Mesendoderm (in vitro differentiated cells): Measurements from ENCODE around the gene EGR1.

Experiments
- DNase-seq: peaks from one replicate; pipeline ENCODE4 v3.0.0; 2013
- H2AK5ac ChIP-seq: 2 replicates; pipeline ENCODE4 v1.6.1; 2013; ENCODE audit warnings: low read length, inconsistent platforms
- H2BK120ac ChIP-seq: 2 replicates; pipeline ENCODE4 v1.6.1; 2013; ENCODE audit warnings: low read depth, mild to moderate bottlenecking, low read length, moderate library complexity, mixed read lengths
- H2BK15ac ChIP-seq: replicated peaks from 2 replicates; pipeline ENCODE4 v1.6.1; 2013; ENCODE audit warnings: low read depth, mild to moderate bottlenecking, moderate library complexity
- H2BK5ac ChIP-seq: 2 replicates; pipeline ENCODE4 v1.6.1; 2013; ENCODE audit warnings: low read length, inconsistent platforms
- H3K18ac ChIP-seq: 2 replicates; pipeline ENCODE4 v1.6.1; 2013; ENCODE audit warnings: mild to moderate bottlenecking, low read length, mixed read lengths
- H3K23ac ChIP-seq: one replicate; pipeline ENCODE4 v1.6.1; 2013; ENCODE audit warnings: low read length
- H3K27ac ChIP-seq: 2 replicates; pipeline ENCODE4 v1.5.1; 2013; ENCODE audit warnings: low read depth, mild to moderate bottlenecking, inconsistent platforms, low read length, moderate library complexity
- H3K27me3 ChIP-seq: 2 replicates; pipeline ENCODE4 v1.6.1; 2013; ENCODE audit warnings: low read length, control low read depth, mild to moderate bottlenecking, inconsistent platforms; ENCODE audit not compliant: insufficient read depth, poor library complexity
- H3K36me3 ChIP-seq: 2 replicates; pipeline ENCODE4 v1.6.1; 2013; ENCODE audit warnings: low read length, inconsistent platforms; ENCODE audit not compliant: control insufficient read depth, insufficient read depth
- H3K4ac ChIP-seq: one replicate; pipeline ENCODE4 v1.6.1; 2013; ENCODE audit warnings: low read depth, mild to moderate bottlenecking, low read length, moderate library complexity
- H3K4me1 ChIP-seq: 2 replicates; pipeline ENCODE4 v1.6.1; 2013; ENCODE audit warnings: low read depth, low read length, inconsistent platforms; ENCODE audit not compliant: control insufficient read depth
- H3K4me2 ChIP-seq: 2 replicates; pipeline ENCODE4 v1.6.1; 2013; ENCODE audit warnings: low read length
- H3K4me3 ChIP-seq: 2 replicates; pipeline ENCODE4 v1.5.1; 2013; ENCODE audit warnings: mild to moderate bottlenecking, low read length
- H3K56ac ChIP-seq: one replicate; pipeline ENCODE4 v1.6.1; 2013; ENCODE audit warnings: low read length
- H3K79me1 ChIP-seq: 2 replicates; pipeline ENCODE4 v1.6.1; 2013; ENCODE audit warnings: low read length, inconsistent platforms
- H3K79me2 ChIP-seq: 2 replicates; pipeline ENCODE4 v1.6.1; 2013; ENCODE audit warnings: mild to moderate bottlenecking, low read length; ENCODE audit not compliant: control insufficient read depth, insufficient read depth
- H3K9ac ChIP-seq: 2 replicates; pipeline ENCODE4 v1.6.1; 2013; ENCODE audit warnings: low read length, inconsistent platforms
- H4K5ac ChIP-seq: one replicate; pipeline ENCODE4 v1.6.1; 2013; ENCODE audit warnings: low read length
- H4K8ac ChIP-seq: one replicate; pipeline ENCODE4 v1.6.1; 2013; ENCODE audit warnings: low read depth, mild to moderate bottlenecking, control low read depth, low read length, moderate library complexity
- WGBS: extraction: QIAGEN DNeasy Blood & Tissue Kit; methylation state at CpG from one replicate; pipeline ENCODE4 v1.1.7; 2013; ENCODE audit warnings: low lambda C conversion rate, missing lambda C conversion rate; ENCODE audit not compliant: insufficient coverage; ENCODE audit errors: extremely low coverage; 5-methylcytosine and 5-hydroxymethylcytosine counted together

The EGR1 gene

DNA sequence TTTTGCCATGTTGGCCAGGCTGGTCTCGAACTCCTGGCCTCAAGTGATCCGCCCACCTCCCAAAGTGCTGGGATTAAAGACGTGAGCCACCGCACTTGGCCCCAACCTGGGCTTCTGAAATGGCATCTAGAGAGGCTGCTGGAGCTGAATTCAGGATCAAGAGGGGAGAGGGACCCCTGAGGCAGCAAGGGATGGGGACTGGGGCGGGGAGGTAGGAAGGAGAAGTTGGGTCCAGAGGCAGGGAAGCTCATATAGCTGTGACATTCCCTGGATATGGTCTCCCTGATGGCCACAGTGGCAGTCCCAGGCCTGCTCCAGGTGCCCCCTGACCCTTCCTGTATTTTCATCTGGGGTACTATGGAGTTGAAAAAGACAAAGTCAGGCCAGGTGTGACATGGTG lies 14.3 kb upstream of the EGR1 start:
- Histone ChIP-seq H2BK15ac (no peak overlapping the region), H4K8ac (no peak overlapping the region), H3K23ac (no peak overlapping the region), H3K9ac (no peak overlapping the region), H2BK120ac (no peak overlapping the region), H3K56ac (no peak overlapping the region), H3K79me2 (no peaks in the 10 kb centered on the region), H3K36me3 (no peaks in the 10 kb centered on the region), H3K18ac (no peak overlapping the region), H3K4me3 (no peak overlapping the region), H3K4me2 (no peak overlapping the region), H4K5ac (no peak overlapping the region), H3K27ac (no peak overlapping the region), H3K4ac (no peak overlapping the region), H3K79me1 (no peaks in the 10 kb centered on the region), H2AK5ac (no peak overlapping the region), H3K4me1 (no peaks in the 10 kb centered on the region), H3K27me3 (no peaks in the 10 kb centered on the region), H2BK5ac (no peak overlapping the region)
- WGBS: no CpG with 5 or more reads among the region's 5 CpGs
- no peak for DNase-seq

DNA sequence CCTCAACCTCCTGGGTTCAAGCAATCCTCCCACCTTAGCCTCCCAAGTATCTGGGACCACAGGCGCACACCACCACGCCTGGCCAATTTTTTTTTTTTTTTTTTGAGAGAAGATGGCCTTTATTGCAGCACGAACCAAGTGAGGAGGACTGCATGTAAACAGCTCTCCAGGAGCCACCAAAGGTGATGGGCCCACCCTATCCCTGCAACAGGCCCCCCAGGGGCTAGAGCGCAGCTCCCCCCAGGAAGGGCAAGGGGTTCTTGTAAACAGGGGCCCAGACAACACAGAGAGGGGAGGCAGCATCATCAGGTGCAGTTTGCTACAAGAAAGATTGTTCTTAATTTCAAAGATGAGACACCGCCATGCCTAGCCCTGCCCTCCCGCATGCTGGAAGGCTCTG lies 12.6 kb upstream of the EGR1 start:
- no peak overlapping the region for H3K9ac ChIP-seq
- no peak overlapping the region for H2BK15ac ChIP-seq
- no peaks in the 10 kb centered on the region for H3K4me1 ChIP-seq
- no peak overlapping the region for H2AK5ac ChIP-seq
- no CpG with 5 or more reads among the region's 6 CpGs for WGBS
- H3K56ac ChIP-seq: no peak overlapping the region
- H3K4me3 ChIP-seq: no peak overlapping the region
- H4K5ac ChIP-seq: no peak overlapping the region
- no peaks in the 10 kb centered on the region for H3K79me2 ChIP-seq
- H3K27me3 ChIP-seq: no peaks in the 10 kb centered on the region
- no peaks in the 10 kb centered on the region for H3K79me1 ChIP-seq
- H3K27ac ChIP-seq: no peak overlapping the region
- H3K36me3 ChIP-seq: no peaks in the 10 kb centered on the region
- H3K4me2 ChIP-seq: no peak overlapping the region
- no peak overlapping the region for H3K18ac ChIP-seq
- DNase-seq: no peak
- H2BK5ac ChIP-seq: no peak overlapping the region
- no peak overlapping the region for H3K23ac ChIP-seq
- H2BK120ac ChIP-seq: no peak overlapping the region
- H3K4ac ChIP-seq: no peak overlapping the region
- no peak overlapping the region for H4K8ac ChIP-seq

DNA sequence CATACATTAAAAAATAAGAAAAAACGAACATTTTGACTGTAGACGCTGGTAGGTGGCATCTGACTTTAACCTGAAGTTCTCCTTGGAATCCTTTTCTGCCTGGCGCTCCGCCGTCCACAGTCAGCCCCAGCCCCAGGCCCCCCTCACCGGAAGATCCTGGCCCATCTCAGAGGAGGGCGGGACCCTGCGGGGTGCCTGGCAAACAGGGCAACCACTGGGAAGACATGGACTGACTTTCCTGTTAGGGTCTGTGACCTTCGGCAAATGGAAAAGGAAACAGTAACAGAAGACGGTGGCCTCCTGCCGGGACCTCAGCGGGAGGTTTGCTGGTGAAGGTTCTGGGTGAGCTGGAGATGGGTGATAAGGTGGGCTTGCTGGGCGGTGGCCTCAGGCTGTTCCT lies 11.7 kb upstream of the EGR1 start:
- no peaks in the 10 kb centered on the region for H3K27me3 ChIP-seq
- H3K23ac ChIP-seq: no peak overlapping the region
- H2BK120ac ChIP-seq: no peak overlapping the region
- H3K4ac ChIP-seq: no peak overlapping the region
- H3K18ac ChIP-seq: no peak overlapping the region
- no peak overlapping the region for H2AK5ac ChIP-seq
- H3K4me1 ChIP-seq: no peaks in the 10 kb centered on the region
- no peaks in the 10 kb centered on the region for H3K79me1 ChIP-seq
- H3K4me2 ChIP-seq: no peak overlapping the region
- no peak overlapping the region for H3K27ac ChIP-seq
- H4K8ac ChIP-seq: no peak overlapping the region
- H3K36me3 ChIP-seq: no peaks in the 10 kb centered on the region
- H3K56ac ChIP-seq: no peak overlapping the region
- H3K9ac ChIP-seq: no peak overlapping the region
- H3K79me2 ChIP-seq: no peaks in the 10 kb centered on the region
- H2BK5ac ChIP-seq: no peak overlapping the region
- WGBS: no CpG with 5 or more reads among the region's 13 CpGs
- no peak for DNase-seq
- H2BK15ac ChIP-seq: no peak overlapping the region
- H3K4me3 ChIP-seq: no peak overlapping the region
- no peak overlapping the region for H4K5ac ChIP-seq

DNA sequence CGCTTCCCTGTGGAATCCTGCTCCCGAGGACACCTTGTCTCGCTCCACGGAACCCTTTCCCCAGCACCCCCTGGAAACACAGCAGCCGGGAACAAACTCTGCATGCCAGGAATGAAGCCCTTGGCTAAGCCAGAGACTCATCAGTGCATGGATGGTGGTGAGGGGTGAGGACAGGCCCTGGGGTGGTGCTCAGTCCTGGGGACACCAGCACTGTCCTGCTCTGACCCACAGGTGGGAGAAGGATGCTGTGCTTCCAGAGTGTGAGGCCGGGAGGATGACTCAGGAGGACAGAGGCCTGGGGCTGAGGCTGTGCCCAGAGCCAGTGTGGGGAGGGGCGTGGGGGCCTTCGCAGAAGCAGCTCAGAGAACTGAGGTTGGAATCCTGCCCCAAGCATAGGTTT lies 11.2 kb upstream of the EGR1 start:
- Histone ChIP-seq H3K27ac (no peak overlapping the region), H3K27me3 (no peaks in the 10 kb centered on the region), H3K4me2 (no peak overlapping the region), H2BK5ac (no peak overlapping the region), H2AK5ac (no peak overlapping the region), H3K23ac (no peak overlapping the region), H2BK120ac (no peak overlapping the region), H3K18ac (no peak overlapping the region), H3K79me2 (no peaks in the 10 kb centered on the region), H4K8ac (no peak overlapping the region), H3K4me3 (no peak overlapping the region), H3K4me1 (no peaks in the 10 kb centered on the region), H4K5ac (no peak overlapping the region), H3K79me1 (no peaks in the 10 kb centered on the region), H3K56ac (no peak overlapping the region), H3K9ac (no peak overlapping the region), H3K36me3 (no peaks in the 10 kb centered on the region), H2BK15ac (no peak overlapping the region), H3K4ac (no peak overlapping the region)
- WGBS: no CpG with 5 or more reads among the region's 8 CpGs
- no peak for DNase-seq

DNA sequence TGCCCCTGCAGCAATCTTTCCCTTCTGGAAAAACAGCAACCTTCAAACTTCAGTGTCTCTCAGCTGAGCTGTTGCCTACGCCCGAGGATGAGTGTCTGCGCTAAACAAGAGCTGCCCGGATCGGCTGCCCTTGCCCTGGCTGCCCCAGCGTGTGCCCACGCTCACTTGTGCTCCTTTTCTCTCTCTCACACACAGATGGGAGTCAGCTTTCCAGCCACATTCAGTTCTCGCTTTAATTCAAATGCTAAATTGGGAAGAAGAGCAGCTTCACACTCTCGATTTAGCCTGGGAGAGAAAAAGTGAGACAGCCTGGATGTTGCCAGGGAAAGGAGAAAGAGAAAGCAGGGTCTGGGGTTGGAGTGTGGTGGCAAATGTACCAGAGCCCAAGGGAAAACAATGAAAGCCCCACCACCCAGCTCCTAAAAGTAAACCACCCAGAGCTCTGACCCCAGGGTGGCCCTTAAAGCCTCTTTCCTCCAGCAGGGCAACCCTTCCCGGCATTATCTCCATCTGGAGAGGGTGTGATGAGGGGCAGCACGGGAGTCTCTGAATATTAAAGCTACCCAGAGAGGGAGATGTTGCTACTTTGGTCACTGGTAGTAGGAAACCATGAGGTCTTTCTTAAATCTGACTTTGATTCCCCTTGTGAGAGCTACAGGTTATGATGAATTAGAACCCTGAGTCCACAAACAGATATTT lies 9.9 kb upstream of the EGR1 start:
- Histone ChIP-seq H3K27ac (no peak overlapping the region), H3K23ac (no peak overlapping the region), H2BK120ac (no peak overlapping the region), H3K4me3 (no peak overlapping the region), H4K5ac (no peak overlapping the region), H3K79me1 (no peaks in the 10 kb centered on the region), H3K79me2 (no peaks in the 10 kb centered on the region), H2BK15ac (no peak overlapping the region), H3K4ac (no peak overlapping the region), H3K4me1 (no peaks in the 10 kb centered on the region), H3K36me3 (no peaks in the 10 kb centered on the region), H3K56ac (no peak overlapping the region), H4K8ac (no peak overlapping the region), H2BK5ac (no peak overlapping the region), H3K27me3 (no peaks in the 10 kb centered on the region), H2AK5ac (no peak overlapping the region), H3K4me2 (no peak overlapping the region), H3K18ac (no peak overlapping the region), H3K9ac (no peak overlapping the region)
- DNase-seq: no peak
- no CpG with 5 or more reads among the region's 11 CpGs for WGBS
